Measurements from ENCODE around the gene ADISSP.

The ADISSP gene

GRCh38 chr20:3767110-3767426 is 485 bp downstream of the ADISSP start:
- peaks cover 0 to 51% (median 30%) of the 10 kb centered on the region in 11 experiments; a peak in 14 of 22 replicates for H4K20me1 ChIP-seq
- H3K4me1 ChIP-seq, result peaks cover 64 to 84% (median 76%) of the 10 kb centered on the region in 10 experiments
- peak overlapping the region; percentile 81 to 95 (median 91) for H3K9ac ChIP-seq
- peak overlapping the region; percentile 37 to 98 (median 96); a peak in 21 of 22 replicates for H3K27ac ChIP-seq
- peaks cover 0 to 2% (median 0%) of the 10 kb centered on the region in 11 experiments; a peak in 2 of 22 replicates for H3K9me3 ChIP-seq (replicated peaks in 1 of 11)
- H3K27me3 ChIP-seq, result no peaks in the 10 kb centered on the region
- H3K4me2 ChIP-seq, result peak overlapping the region; percentile 92 to 100 (median 99)
- H3K36me3 ChIP-seq, result peaks cover 0 to 23% (median 4%) of the 10 kb centered on the region in 11 experiments; a peak in 16 of 22 replicates
- H3K4me3 ChIP-seq, result peak overlapping the region; percentile 77 to 97 (median 86)
- TF ChIP-seq Cebpa-rat (IDR thresholded peaks at IDR 0.05), result no peak

- H3K27ac ChIP-seq, result peak overlapping the region; percentile 37 to 98 (median 96); a peak in 21 of 22 replicates
- TF ChIP-seq Cebpa-rat (IDR thresholded peaks at IDR 0.05), result no peak
- H3K4me3 ChIP-seq, result peak overlapping the region; percentile 77 to 97 (median 86)
- peaks cover 69 to 89% (median 81%) of the 10 kb centered on the region in 10 experiments for H3K4me1 ChIP-seq
- H3K36me3 ChIP-seq, result peaks cover 4 to 28% (median 9%) of the 10 kb centered on the region in 11 experiments; a peak in 19 of 22 replicates
- H3K9me3 ChIP-seq (replicated peaks in 1 of 11), result no peaks in the 10 kb centered on the region
- peaks cover 0 to 56% (median 35%) of the 10 kb centered on the region in 11 experiments; a peak in 16 of 22 replicates for H4K20me1 ChIP-seq
- peak overlapping the region; percentile 92 to 100 (median 99) for H3K4me2 ChIP-seq
- H3K27me3 ChIP-seq, result no peaks in the 10 kb centered on the region
- H3K9ac ChIP-seq, result peak overlapping the region; percentile 81 to 95 (median 91)
Measured at GRCh38 chr20:3766422-3767109, 987 bp downstream of the ADISSP start.

- peak in 2 of 11 experiments; percentile 64 to 67; a peak in 4 of 22 replicates for TF ChIP-seq Cebpa-rat (IDR thresholded peaks at IDR 0.05)
- Histone ChIP-seq H3K4me3 (peak overlapping the region; percentile 17 to 97 (median 86); a peak in 19 of 20 replicates), H3K4me1 (peaks cover 79 to 92% (median 86%) of the 10 kb centered on the region in 10 experiments), H3K27ac (peak overlapping the region; percentile 37 to 98 (median 96); a peak in 21 of 22 replicates), H4K20me1 (peaks cover 0 to 68% (median 40%) of the 10 kb centered on the region in 11 experiments; a peak in 17 of 22 replicates), H3K27me3 (no peaks in the 10 kb centered on the region), H3K36me3 (peaks cover 6 to 37% (median 15%) of the 10 kb centered on the region in 11 experiments; a peak in 20 of 22 replicates), H3K9me3 (replicated peaks in 1 of 11) (no peaks in the 10 kb centered on the region), H3K4me2 (peak overlapping the region; percentile 92 to 100 (median 99)), H3K9ac (peak overlapping the region; percentile 81 to 95 (median 91))
Measured at GRCh38 chr20:3765171-3765882, 2.2 kb downstream of the ADISSP start.

- no peaks in the 10 kb centered on the region for H3K9me3 ChIP-seq (replicated peaks in 1 of 11)
- no peaks in the 10 kb centered on the region for H3K27me3 ChIP-seq
- TF ChIP-seq Cebpa-rat (IDR thresholded peaks at IDR 0.05), result no peak
- H3K4me3 ChIP-seq, result peak overlapping the region; percentile 17 to 97 (median 86); a peak in 16 of 20 replicates
- peak overlapping the region; percentile 92 to 100 (median 99) for H3K4me2 ChIP-seq
- H3K4me1 ChIP-seq, result peaks cover 79 to 92% (median 86%) of the 10 kb centered on the region in 10 experiments
- H4K20me1 ChIP-seq, result peaks cover 6 to 75% (median 47%) of the 10 kb centered on the region in 11 experiments; a peak in 19 of 22 replicates
- H3K9ac ChIP-seq, result peak overlapping the region; percentile 81 to 95 (median 91); a peak in 20 of 22 replicates
- H3K36me3 ChIP-seq, result peaks cover 9 to 43% (median 21%) of the 10 kb centered on the region in 11 experiments; a peak in 21 of 22 replicates
- H3K27ac ChIP-seq, result peak overlapping the region; percentile 24 to 98 (median 96); a peak in 21 of 22 replicates
Measured at GRCh38 chr20:3764659-3765058, 2.9 kb downstream of the ADISSP start.

GRCh38 chr20:3763671-3764601 is 3.6 kb downstream of the ADISSP start:
- TF ChIP-seq Cebpa-rat (IDR thresholded peaks at IDR 0.05), result no peak
- Histone ChIP-seq H4K20me1 (peaks cover 13 to 82% (median 54%) of the 10 kb centered on the region in 11 experiments; a peak in 19 of 22 replicates), H3K27ac (peak overlapping the region; percentile 24 to 98 (median 96); a peak in 19 of 22 replicates), H3K27me3 (no peaks in the 10 kb centered on the region), H3K36me3 (peaks cover 17 to 50% (median 29%) of the 10 kb centered on the region in 11 experiments), H3K4me2 (peak overlapping the region; percentile 92 to 100 (median 99)), H3K4me3 (peak overlapping the region in 6 of 10 experiments; percentile 79 to 97 (median 94); a peak in 12 of 20 replicates), H3K9ac (peak overlapping the region; percentile 81 to 95 (median 91); a peak in 21 of 22 replicates), H3K4me1 (peaks cover 73 to 92% (median 84%) of the 10 kb centered on the region in 10 experiments), H3K9me3 (replicated peaks in 1 of 11) (no peaks in the 10 kb centered on the region)

- Histone ChIP-seq H3K36me3 (peaks cover 47 to 81% (median 59%) of the 10 kb centered on the region in 11 experiments), H3K9ac (peak overlapping the region; percentile 20 to 70 (median 54); a peak in 20 of 22 replicates), H3K4me3 (peak overlapping the region in 3 of 10 experiments; percentile 0 to 27 (median 13); a peak in 2 of 20 replicates), H3K4me1 (peaks cover 61 to 100% (median 96%) of the 10 kb centered on the region in 10 experiments), H4K20me1 (peaks cover 13 to 88% (median 76%) of the 10 kb centered on the region in 11 experiments; a peak in 20 of 22 replicates), H3K4me2 (peak overlapping the region; percentile 51 to 84 (median 74)), H3K9me3 (replicated peaks in 1 of 11) (no peaks in the 10 kb centered on the region), H3K27ac (peak overlapping the region in 10 of 11 experiments; percentile 13 to 76 (median 62); a peak in 19 of 22 replicates), H3K27me3 (no peaks in the 10 kb centered on the region)
- no peak for TF ChIP-seq Cebpa-rat (IDR thresholded peaks at IDR 0.05)
Measured at GRCh38 chr20:3760655-3761348, 6.8 kb downstream of the ADISSP start.

- Histone ChIP-seq H3K4me3 (no peak overlapping the region), H3K4me2 (peak overlapping the region in 10 of 11 experiments; percentile 51 to 84 (median 72); a peak in 20 of 22 replicates), H3K27me3 (no peaks in the 10 kb centered on the region), H3K36me3 (peaks cover 56 to 87% (median 68%) of the 10 kb centered on the region in 11 experiments), H3K4me1 (peaks cover 52 to 94% (median 86%) of the 10 kb centered on the region in 10 experiments), H3K27ac (peak overlapping the region in 10 of 11 experiments; percentile 13 to 76 (median 62); a peak in 18 of 22 replicates), H3K9ac (peak overlapping the region; percentile 28 to 70 (median 54); a peak in 17 of 22 replicates), H3K9me3 (replicated peaks in 1 of 11) (no peaks in the 10 kb centered on the region), H4K20me1 (peaks cover 13 to 92% (median 71%) of the 10 kb centered on the region in 11 experiments; a peak in 20 of 22 replicates)
- no peak for TF ChIP-seq Cebpa-rat (IDR thresholded peaks at IDR 0.05)
Measured at GRCh38 chr20:3759884-3760283, 7.7 kb downstream of the ADISSP start.

Measured in BLaER1 treated with 17β-estradiol and CSF1 and Interleukin-3, amounts not matched to agents 10 nM and 100 nM (cell line).